Ishikawa (cell line): ENCODE results near the gene CREBRF.

ENCODE experiments used
- CEBPB ChIP-seq: IDR thresholded peaks from 2 replicates; pipeline ENCODE4 v1.6.1; 2012
- CREB1 ChIP-seq: IDR thresholded peaks from 2 replicates; pipeline ENCODE4 v1.6.1; 2012; ENCODE audit warnings: low read depth
- EGR1 ChIP-seq: IDR thresholded peaks from 2 replicates; pipeline ENCODE4 v1.6.1; 2012
- EP300 ChIP-seq: IDR thresholded peaks from 2 replicates; pipeline ENCODE4 v1.6.1; 2012; ENCODE audit warnings: borderline replicate concordance
- FOXM1 ChIP-seq: IDR thresholded peaks from 2 replicates; pipeline ENCODE4 v1.6.1; 2012; ENCODE audit warnings: low read depth, borderline replicate concordance
- NFIC ChIP-seq: IDR thresholded peaks from 2 replicates; pipeline ENCODE4 v1.6.1; 2012
- RAD21 ChIP-seq: IDR thresholded peaks from 2 replicates; pipeline ENCODE4 v1.6.1; 2012; ENCODE audit warnings: low read depth
- TAF1 ChIP-seq: IDR thresholded peaks from 2 replicates; pipeline ENCODE4 v1.6.1; 2012; ENCODE audit warnings: low read depth, mild to moderate bottlenecking
- TCF12 ChIP-seq: IDR thresholded peaks from 2 replicates; pipeline ENCODE4 v1.6.1; 2012; ENCODE audit warnings: low read depth
- TEAD4 ChIP-seq: IDR thresholded peaks from 2 replicates; pipeline ENCODE4 v1.6.1; 2012
- USF1 ChIP-seq: IDR thresholded peaks from 2 replicates; pipeline ENCODE4 v1.6.1; 2012
- YY1 ChIP-seq: IDR thresholded peaks from 2 replicates; pipeline ENCODE4 v1.6.1; 2012; ENCODE audit warnings: low read depth
- ZBTB7A ChIP-seq: IDR thresholded peaks from 2 replicates; pipeline ENCODE4 v1.6.1; 2012; ENCODE audit warnings: low read depth
- TF ChIP-seq, protein P1 (sequence below): IDR thresholded peaks from 2 replicates; pipeline ENCODE4 v1.6.1; 2012
- TF ChIP-seq, protein P2 (sequence below): IDR thresholded peaks from 2 replicates; pipeline ENCODE4 v1.6.1; 2012; ENCODE audit warnings: low read depth, mild to moderate bottlenecking

CREBRF gene

DNA sequence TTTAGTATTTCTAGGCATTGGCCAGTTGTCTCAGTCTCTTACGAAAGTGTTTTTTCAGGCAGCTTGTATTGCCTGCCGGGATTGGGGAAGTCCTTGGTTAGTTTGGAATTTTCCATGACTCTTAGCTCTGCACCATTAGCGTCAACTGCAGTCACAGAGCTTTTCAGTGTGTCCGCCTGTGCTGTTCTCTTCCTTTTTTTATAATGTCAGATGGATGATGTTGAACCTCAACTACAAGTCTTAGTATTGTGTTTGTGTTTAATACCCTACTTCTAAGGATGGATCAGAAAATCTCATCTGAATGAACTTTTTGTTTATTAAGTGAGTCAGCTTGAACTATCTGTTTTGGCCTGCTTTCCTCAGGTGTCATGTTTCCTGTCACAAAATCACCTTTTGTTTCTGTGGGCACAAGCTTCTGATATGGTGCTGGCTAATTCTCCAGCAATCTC is 39.5 kb upstream of the CREBRF start:
- TF ChIP-seq CEBPB: no peak

- TF ChIP-seq ZBTB7A: no peak
- TF ChIP-seq TEAD4: no peak
- no peak for TF ChIP-seq EGR1
- no peak for TF ChIP-seq CREB1
- TF ChIP-seq, protein P1, sequence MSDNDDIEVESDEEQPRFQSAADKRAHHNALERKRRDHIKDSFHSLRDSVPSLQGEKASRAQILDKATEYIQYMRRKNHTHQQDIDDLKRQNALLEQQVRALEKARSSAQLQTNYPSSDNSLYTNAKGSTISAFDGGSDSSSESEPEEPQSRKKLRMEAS: no peak
- TF ChIP-seq FOXM1: no peak
Observed at GRCh38 chr5:173018358-173018757, 37.8 kb upstream of the CREBRF start.

DNA sequence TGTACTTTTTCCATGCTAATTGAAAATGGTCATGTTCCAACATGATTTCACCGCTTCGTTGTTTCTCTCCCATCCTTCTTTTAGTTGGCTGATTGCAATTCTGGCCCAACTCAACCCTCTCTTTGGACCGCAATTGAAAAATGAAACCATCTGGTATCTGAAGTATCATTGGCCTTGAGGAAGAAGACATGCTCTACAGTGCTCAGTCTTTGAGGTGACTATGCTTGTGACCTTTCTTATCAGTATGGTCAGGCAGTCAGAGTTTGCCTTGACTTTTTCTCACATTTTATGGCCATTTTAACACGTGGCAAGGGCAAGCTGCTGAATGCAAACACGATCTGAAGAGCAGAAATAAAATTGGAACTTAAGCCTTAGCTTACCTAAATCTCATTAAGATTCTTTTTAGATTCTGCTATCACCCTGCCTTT is 36.0 kb upstream of the CREBRF start:
- TF ChIP-seq TEAD4 (no peak), NFIC (no peak), EP300 (no peak)
- TF ChIP-seq, protein P2, sequence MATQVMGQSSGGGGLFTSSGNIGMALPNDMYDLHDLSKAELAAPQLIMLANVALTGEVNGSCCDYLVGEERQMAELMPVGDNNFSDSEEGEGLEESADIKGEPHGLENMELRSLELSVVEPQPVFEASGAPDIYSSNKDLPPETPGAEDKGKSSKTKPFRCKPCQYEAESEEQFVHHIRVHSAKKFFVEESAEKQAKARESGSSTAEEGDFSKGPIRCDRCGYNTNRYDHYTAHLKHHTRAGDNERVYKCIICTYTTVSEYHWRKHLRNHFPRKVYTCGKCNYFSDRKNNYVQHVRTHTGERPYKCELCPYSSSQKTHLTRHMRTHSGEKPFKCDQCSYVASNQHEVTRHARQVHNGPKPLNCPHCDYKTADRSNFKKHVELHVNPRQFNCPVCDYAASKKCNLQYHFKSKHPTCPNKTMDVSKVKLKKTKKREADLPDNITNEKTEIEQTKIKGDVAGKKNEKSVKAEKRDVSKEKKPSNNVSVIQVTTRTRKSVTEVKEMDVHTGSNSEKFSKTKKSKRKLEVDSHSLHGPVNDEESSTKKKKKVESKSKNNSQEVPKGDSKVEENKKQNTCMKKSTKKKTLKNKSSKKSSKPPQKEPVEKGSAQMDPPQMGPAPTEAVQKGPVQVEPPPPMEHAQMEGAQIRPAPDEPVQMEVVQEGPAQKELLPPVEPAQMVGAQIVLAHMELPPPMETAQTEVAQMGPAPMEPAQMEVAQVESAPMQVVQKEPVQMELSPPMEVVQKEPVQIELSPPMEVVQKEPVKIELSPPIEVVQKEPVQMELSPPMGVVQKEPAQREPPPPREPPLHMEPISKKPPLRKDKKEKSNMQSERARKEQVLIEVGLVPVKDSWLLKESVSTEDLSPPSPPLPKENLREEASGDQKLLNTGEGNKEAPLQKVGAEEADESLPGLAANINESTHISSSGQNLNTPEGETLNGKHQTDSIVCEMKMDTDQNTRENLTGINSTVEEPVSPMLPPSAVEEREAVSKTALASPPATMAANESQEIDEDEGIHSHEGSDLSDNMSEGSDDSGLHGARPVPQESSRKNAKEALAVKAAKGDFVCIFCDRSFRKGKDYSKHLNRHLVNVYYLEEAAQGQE: no peak

GRCh38 chr5:173020643-173021042 is 35.5 kb upstream of the CREBRF start:
- TF ChIP-seq, protein P2: no peak
- TF ChIP-seq EP300 (no peak), ZBTB7A (no peak), RAD21 (no peak), YY1 (no peak), EGR1 (no peak), USF1 (no peak), FOXM1 (no peak), TCF12 (no peak), CEBPB (no peak), TEAD4 (no peak), CREB1 (no peak), NFIC (no peak), TAF1 (no peak)
- TF ChIP-seq, protein P1: no peak

- TF ChIP-seq USF1: no peak
- no peak for TF ChIP-seq YY1
- TF ChIP-seq FOXM1: no peak
- TF ChIP-seq CREB1: no peak
- TF ChIP-seq EP300: no peak
- TF ChIP-seq, protein P1: no peak
- no peak for TF ChIP-seq TAF1
- no peak for TF ChIP-seq NFIC
- no peak for TF ChIP-seq EGR1
- no peak for TF ChIP-seq TCF12
- no peak for TF ChIP-seq CEBPB
- TF ChIP-seq ZBTB7A: no peak
- TF ChIP-seq RAD21: no peak
- no peak for TF ChIP-seq TEAD4
- TF ChIP-seq, protein P2: no peak
Observed at GRCh38 chr5:173025651-173026050, 30.5 kb upstream of the CREBRF start.

- TF ChIP-seq YY1: no peak
- TF ChIP-seq, protein P2: no peak
Observed at GRCh38 chr5:173027905-173028304, 28.2 kb upstream of the CREBRF start.
